ENCODE results near the gene MED9.

GRCh38 chr17:17520599-17521232 is 43.9 kb downstream of the MED9 start:
- TF ChIP-seq CTCF (IDR thresholded peaks at IDR 0.05; ENCODE audit: low read depth, low read length, missing input control): no peak
- no peak for TF ChIP-seq MAX (IDR thresholded peaks at IDR 0.05)
- no peak for TF ChIP-seq GABPA (IDR thresholded peaks at IDR 0.05 in 1 of 2, conservative IDR thresholded peaks at IDR 0.05 in 1 of 2)
- no peak for TF ChIP-seq ATF3 (IDR thresholded peaks at IDR 0.05)
- no peak for TF ChIP-seq RXRA (IDR thresholded peaks at IDR 0.05)
- no peak for TF ChIP-seq REST (IDR thresholded peaks at IDR 0.05)
- no peak for TF ChIP-seq TAF1 (conservative IDR thresholded peaks at IDR 0.05)

All from liver (tissue), 3 donors.